ENCODE results near the gene AP4S1.

The AP4S1 gene

DNA sequence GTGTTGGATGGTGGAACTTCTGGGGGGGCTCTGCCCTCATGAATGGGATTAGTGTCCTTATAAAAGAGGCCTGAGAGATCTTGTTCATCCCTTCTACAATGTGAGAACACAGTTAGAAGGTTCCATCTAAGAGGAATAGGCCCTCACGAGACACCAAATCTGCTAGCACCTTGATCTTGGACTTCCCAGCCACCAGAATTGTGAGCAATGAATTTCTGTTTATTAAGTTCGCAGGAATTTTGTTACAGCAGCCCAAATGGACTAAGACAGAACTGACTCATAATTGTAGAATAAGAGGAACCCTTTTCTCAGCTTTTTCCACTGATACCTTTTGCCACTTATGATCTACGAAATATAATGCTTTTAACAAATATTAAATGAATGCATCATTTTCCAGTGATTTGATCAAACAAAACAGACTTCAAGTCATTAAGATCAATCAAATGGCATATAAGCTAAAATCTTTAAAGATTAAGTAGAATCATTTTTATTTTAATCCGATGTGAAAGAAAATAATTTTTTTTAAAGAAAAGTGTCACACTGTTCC is 113.9 kb downstream of the AP4S1 start:
- DNase-seq: no peak

DNA sequence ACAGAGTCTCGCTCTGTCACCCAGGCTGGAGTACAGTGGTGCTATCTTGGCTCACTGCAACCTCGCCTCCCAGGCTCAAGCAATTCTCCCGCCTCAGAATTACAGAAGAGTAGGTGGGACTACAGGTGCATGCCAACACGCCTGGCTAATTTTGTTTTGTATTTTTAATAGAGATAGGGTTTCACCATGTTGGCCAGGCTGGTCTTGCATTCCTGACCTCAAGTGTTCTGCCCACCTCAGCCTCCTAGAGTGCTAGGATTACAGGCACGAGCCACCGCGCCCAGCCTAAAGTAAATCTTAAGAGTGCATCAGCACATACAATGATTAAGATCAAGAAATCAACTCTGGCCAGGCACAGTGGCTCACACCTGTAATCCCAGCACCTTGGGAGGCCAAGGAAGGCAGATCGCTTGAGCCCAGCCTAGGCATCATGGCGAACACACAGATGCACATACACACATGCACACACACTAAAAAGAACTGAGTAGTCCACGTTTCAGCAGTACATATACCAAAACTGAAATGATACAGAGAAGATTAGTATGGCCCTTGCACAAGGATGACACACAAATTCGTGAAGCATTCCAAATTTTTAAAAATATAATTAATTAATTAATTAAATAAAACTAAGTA is 117.1 kb downstream of the AP4S1 start:
- no peak for DNase-seq

Data from CD4-positive, alpha-beta T cell treated with Interleukin-10 for 1 hour (primary cell).